HCEC 1CT (cell line): ENCODE data around the gene TBCD.
"Not testable (repeated sequence)": the region's sequence is repeated elsewhere in the genome, so short reads cannot be mapped to it uniquely, and the experiment has no call there.

Source experiments
- DNase-seq: peaks from one replicate; pipeline ENCODE4 v3.0.0-alpha.2; 2017

The TBCD gene

GRCh38 chr17:82729479-82730260 lies 22.2 kb upstream of the TBCD start:
- no peak for DNase-seq

GRCh38 chr17:82732118-82732743 lies 19.6 kb upstream of the TBCD start:
- DNase-seq: no peak

GRCh38 chr17:82734987-82735866 lies 16.6 kb upstream of the TBCD start, which contains the start of gene FN3K:
Gene FN3K (plus strand): TSS chr17:82735615. CDS start chr17:82735637, 22 bp downstream.
- DNase-seq: peak; percentile 17

GRCh38 chr17:82736511-82737185 lies 15.2 kb upstream of the TBCD start:
- DNase-seq: no peak

- no peak for DNase-seq
Observed at GRCh38 chr17:82737967-82738877, 13.6 kb upstream of the TBCD start.

DNA sequence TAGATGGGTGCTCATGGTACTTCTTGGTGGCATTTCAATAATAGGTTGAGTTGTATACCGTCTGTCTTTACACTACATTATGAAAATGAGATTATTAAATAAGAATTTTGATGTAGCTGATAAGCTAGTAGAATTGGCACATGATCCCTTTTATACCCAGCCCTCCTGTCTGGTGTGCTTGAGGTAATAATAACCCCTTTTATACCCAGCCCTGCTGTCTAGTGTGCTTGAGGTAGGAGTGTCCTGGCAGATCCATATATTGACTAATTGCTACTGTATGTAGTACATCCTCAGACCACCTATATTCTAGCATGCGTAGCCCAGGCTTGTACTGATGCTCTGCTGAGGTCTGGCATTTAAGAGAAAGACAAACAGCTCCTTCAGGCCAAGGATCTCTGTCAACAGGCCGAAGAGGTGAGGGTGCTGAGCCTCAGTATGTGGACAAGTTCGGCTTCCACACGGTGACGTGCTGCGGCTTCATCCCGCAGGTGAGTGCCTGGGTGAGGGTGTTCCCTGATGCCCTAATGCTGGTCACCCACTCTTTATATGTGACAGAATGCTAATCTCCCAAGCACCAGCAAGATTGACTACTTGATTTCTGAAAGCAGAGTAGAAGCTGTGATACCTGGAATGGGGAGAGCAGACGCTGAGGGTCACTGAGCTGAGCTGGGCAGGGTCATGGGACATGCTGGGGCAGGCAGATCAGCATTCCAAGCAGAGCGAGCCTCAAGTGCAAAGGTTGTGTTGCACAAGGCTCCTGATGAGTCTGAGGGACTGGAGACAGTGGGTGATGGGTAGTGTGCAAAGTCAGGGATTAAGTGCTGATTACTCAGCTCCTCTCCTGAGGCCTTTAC lies 10.7 kb upstream of the TBCD start:
- DNase-seq: no peak

DNA sequence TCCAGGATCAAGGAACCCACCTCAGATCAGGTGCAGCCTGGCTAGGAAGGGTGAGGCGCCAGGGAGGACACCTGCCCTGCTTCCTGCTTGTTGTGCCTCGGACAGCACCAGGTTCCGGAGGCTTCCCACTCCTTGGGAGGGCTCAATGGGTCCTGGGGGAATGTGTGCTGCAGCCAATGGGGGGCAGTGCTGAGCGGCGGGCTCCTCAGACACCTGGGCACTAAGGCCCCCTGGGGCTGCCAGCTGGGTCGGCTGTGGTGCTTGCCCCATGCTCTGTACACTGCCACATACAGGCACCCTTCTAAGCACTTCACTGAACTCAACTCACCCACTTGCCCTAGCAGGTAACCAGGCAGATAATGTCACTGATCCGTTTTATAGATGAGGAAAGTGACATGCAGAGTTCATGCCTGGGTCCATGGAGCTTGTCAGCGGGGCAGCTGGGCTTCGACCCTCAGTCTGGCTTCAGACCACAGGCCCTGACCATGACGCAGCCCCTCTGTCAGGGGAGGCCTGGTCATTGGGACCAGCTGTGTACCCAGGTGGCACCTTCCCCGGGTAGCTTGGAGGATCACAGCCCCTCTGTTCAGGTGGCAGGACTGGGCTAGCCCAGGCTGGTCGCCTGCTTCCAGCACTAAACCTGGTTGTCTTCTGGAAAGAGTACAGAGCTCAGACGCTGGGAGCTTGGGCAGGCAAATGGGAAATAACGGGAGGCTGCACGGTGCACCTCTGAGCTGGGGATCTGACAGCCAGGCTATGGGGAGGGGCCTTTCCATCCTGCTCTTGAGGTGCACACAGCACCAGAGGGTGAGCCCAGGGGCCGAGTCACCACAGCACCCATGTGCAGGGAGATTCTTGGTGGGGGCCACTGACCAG lies 8.3 kb upstream of the TBCD start:
- no peak for DNase-seq

DNA sequence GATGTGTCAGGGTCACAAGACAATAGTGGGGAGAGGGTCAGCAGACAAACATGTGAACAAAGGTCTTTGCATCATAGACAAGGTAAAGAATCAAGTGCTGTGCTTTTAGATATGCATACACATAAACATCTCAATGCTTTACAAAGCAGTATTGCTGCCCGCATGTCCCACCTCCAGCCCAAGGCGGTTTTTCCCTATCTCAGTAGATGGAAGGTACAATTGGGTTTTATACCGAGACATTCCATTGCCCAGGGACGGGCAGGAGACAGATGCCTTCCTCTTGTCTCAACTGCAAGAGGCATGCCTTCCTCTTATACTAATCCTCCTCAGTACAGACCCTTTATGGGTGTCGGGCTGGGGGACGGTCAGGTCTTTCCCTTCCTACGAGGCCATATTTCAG lies 7.1 kb upstream of the TBCD start:
- not testable (repeated sequence) for DNase-seq

- no peak for DNase-seq
Observed at GRCh38 chr17:82745524-82745923, 6.3 kb upstream of the TBCD start.

DNA sequence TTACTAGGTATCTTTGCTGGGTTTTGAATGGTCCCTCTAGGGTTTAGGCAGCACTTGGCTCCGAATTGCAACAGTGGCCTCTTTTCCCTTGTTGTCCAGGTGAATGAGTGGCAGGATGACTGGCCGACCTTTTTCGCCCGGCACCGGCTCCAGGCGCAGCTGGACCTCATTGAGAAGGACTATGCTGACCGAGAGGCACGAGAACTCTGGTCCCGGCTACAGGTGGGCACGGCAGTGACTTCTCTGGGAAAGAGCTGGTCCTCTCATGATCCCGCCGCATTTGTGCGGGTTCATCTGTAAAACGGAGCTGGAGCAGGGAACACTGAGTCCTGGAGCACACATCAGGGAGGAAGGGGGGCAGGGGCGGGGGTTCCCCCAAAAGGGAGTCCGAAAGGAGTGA lies 3.1 kb upstream of the TBCD start:
- no peak for DNase-seq

DNA sequence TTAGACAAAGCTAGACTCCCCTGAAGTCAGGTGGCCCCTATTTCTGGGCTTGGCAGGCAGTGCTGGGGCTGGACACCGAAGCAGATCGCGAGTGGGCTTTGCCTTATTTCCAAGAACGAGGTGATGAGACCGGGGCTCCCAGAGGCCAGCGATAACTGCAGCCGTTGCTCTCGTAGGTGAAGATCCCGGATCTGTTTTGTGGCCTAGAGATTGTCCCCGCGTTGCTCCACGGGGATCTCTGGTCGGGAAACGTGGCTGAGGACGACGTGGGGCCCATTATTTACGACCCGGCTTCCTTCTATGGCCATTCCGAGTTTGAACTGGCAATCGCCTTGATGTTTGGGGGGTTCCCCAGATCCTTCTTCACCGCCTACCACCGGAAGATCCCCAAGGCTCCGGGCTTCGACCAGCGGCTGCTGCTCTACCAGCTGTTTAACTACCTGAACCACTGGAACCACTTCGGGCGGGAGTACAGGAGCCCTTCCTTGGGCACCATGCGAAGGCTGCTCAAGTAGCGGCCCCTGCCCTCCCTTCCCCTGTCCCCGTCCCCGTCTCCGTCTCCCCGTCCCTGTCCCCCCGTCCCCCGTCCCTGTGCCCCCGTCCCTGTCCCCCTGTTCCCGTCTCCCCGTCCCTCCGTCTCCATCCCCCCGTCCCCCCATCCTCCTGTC lies 1.5 kb upstream of the TBCD start:
- DNase-seq: no peak

DNA sequence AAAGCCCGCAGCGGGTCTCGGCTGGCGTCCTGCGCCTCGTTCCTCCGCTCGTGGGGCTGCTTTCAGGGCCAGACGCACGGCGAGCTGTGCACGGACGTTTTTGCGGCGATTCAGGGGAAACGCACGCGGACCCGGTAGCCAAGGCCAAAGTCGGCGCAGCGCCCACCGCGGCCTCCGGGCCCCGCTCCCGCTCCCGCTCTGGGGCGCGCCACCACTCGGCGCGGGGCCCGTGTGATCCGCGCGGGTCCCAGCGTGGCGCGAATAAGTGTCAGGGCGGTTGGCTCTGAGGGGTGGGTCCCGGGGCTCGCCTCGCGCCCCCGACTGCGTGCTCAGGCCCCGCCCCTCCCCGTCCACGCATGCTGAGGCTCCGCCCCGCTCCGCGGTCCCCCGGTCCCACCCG lies 694 bp upstream of the TBCD start:
- no peak for DNase-seq

GRCh38 chr17:82752371-82753200 lies 721 bp downstream of the TBCD start:
- peak; percentile 16 for DNase-seq

GRCh38 chr17:82753201-82753464 lies 1.3 kb downstream of the TBCD start:
- DNase-seq: no peak

GRCh38 chr17:82754297-82755208 lies 2.7 kb downstream of the TBCD start:
- DNase-seq: no peak

- no peak for DNase-seq
Observed at GRCh38 chr17:82756166-82756565, 4.3 kb downstream of the TBCD start.

GRCh38 chr17:82765371-82765770 lies 13.5 kb downstream of the TBCD start:
- no peak for DNase-seq
